ENCODE data around the gene SYNJ1. TPM values are rescaled to one million over a fixed set of nuclear protein-coding genes. Genes with fewer than 3 reads are reported as not detected.

The SYNJ1 gene
- total and polyA plus RNA-seq, 9 of the 15 experiments (the other 6 are each of a cell fraction or from before 2014, with no cell fraction given), result 2.4 to 10.6 (median 5.6) TPM

- TF ChIP-seq PREB (CRISPR knock-in tag; IDR thresholded peaks at IDR 0.05), result no peak; the same call in 1 of the 2 replicates
- no peak for TF ChIP-seq RERE (CRISPR knock-in tag; IDR thresholded peaks at IDR 0.05; ENCODE audit: borderline replicate concordance)
- TF ChIP-seq BRF2 (IDR thresholded peaks at IDR 0.05; ENCODE audit: borderline replicate concordance, insufficient read depth, insufficient read length), result no peak
- peak; percentile 62; the same call in 1 of the 2 replicates for TF ChIP-seq LCOR (CRISPR knock-in tag; IDR thresholded peaks at IDR 0.05)
- TF ChIP-seq POU5F1 (IDR thresholded peaks at IDR 0.05; ENCODE audit: borderline replicate concordance, low read depth, low read length, partially characterized antibody), result no peak
- peak in 1 of 2 experiments; percentile 91; a peak in 2 of 4 replicates for TF ChIP-seq CSDE1 (IDR thresholded peaks at IDR 0.05)
- peak; percentile 62 for TF ChIP-seq NFIC (IDR thresholded peaks at IDR 0.05)
- TF ChIP-seq MLLT1 (IDR thresholded peaks at IDR 0.05), result 0 out of 4 replicates have a peak, but pooled peaks of 1 of the 2 experiments have one; percentile 45
- no peak for TF ChIP-seq MLX (CRISPR knock-in tag; conservative IDR thresholded peaks at IDR 0.05)
- no peak for TF ChIP-seq ZNF280B (CRISPR knock-in tag; IDR thresholded peaks at IDR 0.05)
- TF ChIP-seq PHB (CRISPR knock-in tag; IDR thresholded peaks at IDR 0.05), result no peak
- no peak; the same call in 1 of the 2 replicates for TF ChIP-seq MYBL2 (IDR thresholded peaks at IDR 0.05; ENCODE audit: low read depth)
- no peak for TF ChIP-seq MYBL2 (CRISPR knock-in tag; IDR thresholded peaks at IDR 0.05; ENCODE audit: borderline replicate concordance)
Measured at GRCh38 chr21:32612075-32612998, 115.5 kb downstream of the SYNJ1 start, which contains the start of gene CFAP298 (continued).

Data from K562 (cell line).